ENCODE measurements around the gene PARVG.

DNA sequence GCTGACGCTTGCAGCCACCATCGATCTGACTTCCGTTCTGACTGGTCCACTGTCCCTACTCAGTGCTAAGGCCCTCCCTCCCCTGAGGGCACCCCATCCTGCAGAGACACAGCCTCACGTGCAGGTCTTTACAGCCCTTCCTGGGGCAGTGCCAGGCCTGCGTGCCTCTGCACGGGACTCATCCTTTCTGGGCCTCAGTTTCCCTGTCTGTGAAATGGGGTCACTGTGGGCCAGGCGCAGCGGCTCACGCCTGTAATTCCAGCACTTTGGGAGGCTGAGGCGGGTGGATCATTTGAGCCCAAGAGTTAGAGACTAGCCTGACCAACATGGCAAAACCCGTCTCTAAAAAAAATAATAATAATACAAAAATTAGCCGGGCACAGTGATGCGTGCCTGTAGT lies 17.8 kb upstream of the PARVG start:
- TF ChIP-seq, protein P1, sequence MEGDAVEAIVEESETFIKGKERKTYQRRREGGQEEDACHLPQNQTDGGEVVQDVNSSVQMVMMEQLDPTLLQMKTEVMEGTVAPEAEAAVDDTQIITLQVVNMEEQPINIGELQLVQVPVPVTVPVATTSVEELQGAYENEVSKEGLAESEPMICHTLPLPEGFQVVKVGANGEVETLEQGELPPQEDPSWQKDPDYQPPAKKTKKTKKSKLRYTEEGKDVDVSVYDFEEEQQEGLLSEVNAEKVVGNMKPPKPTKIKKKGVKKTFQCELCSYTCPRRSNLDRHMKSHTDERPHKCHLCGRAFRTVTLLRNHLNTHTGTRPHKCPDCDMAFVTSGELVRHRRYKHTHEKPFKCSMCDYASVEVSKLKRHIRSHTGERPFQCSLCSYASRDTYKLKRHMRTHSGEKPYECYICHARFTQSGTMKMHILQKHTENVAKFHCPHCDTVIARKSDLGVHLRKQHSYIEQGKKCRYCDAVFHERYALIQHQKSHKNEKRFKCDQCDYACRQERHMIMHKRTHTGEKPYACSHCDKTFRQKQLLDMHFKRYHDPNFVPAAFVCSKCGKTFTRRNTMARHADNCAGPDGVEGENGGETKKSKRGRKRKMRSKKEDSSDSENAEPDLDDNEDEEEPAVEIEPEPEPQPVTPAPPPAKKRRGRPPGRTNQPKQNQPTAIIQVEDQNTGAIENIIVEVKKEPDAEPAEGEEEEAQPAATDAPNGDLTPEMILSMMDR (IDR thresholded peaks at IDR 0.05; ENCODE audit: insufficient read depth, low read length): no peak
- no peak for TF ChIP-seq POLR2AphosphoS5 (IDR thresholded peaks at IDR 0.05; ENCODE audit: low read depth)
- TF ChIP-seq, protein P2, sequence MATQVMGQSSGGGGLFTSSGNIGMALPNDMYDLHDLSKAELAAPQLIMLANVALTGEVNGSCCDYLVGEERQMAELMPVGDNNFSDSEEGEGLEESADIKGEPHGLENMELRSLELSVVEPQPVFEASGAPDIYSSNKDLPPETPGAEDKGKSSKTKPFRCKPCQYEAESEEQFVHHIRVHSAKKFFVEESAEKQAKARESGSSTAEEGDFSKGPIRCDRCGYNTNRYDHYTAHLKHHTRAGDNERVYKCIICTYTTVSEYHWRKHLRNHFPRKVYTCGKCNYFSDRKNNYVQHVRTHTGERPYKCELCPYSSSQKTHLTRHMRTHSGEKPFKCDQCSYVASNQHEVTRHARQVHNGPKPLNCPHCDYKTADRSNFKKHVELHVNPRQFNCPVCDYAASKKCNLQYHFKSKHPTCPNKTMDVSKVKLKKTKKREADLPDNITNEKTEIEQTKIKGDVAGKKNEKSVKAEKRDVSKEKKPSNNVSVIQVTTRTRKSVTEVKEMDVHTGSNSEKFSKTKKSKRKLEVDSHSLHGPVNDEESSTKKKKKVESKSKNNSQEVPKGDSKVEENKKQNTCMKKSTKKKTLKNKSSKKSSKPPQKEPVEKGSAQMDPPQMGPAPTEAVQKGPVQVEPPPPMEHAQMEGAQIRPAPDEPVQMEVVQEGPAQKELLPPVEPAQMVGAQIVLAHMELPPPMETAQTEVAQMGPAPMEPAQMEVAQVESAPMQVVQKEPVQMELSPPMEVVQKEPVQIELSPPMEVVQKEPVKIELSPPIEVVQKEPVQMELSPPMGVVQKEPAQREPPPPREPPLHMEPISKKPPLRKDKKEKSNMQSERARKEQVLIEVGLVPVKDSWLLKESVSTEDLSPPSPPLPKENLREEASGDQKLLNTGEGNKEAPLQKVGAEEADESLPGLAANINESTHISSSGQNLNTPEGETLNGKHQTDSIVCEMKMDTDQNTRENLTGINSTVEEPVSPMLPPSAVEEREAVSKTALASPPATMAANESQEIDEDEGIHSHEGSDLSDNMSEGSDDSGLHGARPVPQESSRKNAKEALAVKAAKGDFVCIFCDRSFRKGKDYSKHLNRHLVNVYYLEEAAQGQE (IDR thresholded peaks at IDR 0.05; ENCODE audit: insufficient replicate concordance, low read depth): no peak
- TF ChIP-seq GABPA (IDR thresholded peaks at IDR 0.05; ENCODE audit: low read depth): no peak

Data from HL-60 (cell line).